ENCODE data around the gene FARP2.

Gene FARP2

GRCh38 chr2:241541564-241542277 lies 185.6 kb downstream of the FARP2 start:
- Histone ChIP-seq H3K36me3 (no peaks in the 10 kb centered on the region), H3K4me3 (ENCODE audit: low read depth, low read length) (no peak overlapping the region), H3K27me3 (peaks cover 18% of the 10 kb centered on the region), H3K4me1 (peaks cover 5% of the 10 kb centered on the region; the same call in 1 of the 2 replicates), H3K9me3 (peaks cover 2% of the 10 kb centered on the region; the same call in 1 of the 2 replicates)
- DNase-seq, result no peak
- TF ChIP-seq CTCF (IDR thresholded peaks at IDR 0.05; ENCODE audit: low read depth, low read length), result no peak

DNA sequence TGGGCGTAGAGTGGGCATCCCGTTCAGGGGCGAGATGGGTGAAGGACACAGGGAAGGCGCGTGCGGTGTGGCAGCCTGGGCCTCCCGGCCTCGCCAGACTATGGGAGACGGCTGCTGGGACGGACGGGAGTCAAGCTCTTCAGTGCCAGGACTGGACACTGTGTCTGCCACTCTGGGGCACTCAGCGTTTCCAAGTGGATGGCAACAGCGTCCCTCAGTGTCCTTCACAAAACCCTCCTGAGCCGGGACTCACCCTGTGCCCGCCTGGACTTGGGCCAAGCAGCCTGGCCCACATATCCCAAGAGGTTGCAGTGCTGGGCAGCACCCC lies 186.2 kb downstream of the FARP2 start:
- DNase-seq, result no peak
- Histone ChIP-seq H3K27me3 (peaks cover 18% of the 10 kb centered on the region), H3K9me3 (peaks cover 2% of the 10 kb centered on the region; the same call in 1 of the 2 replicates), H3K4me1 (peaks cover 5% of the 10 kb centered on the region; the same call in 1 of the 2 replicates), H3K4me3 (ENCODE audit: low read depth, low read length) (no peak overlapping the region), H3K36me3 (no peaks in the 10 kb centered on the region)
- no peak for TF ChIP-seq CTCF (IDR thresholded peaks at IDR 0.05; ENCODE audit: low read depth, low read length)
